Bone marrow (tissue), 2 donors: ENCODE results near the gene CCNO.

ENCODE experiments used
- DNase-seq, 2 donors: peaks; one replicate each; lab custom pipeline; 2025; lab: John Stamatoyannopoulos, UW

The CCNO gene

GRCh38 chr5:55232985-55233928 is at the start of gene CCNO:
Gene CCNO (minus strand): TSS chr5:55233608. CDS start chr5:55233523, 85 bp downstream.
- peak in 1 of 2 donors; percentile 51 for DNase-seq

- no peak for DNase-seq
Measured at GRCh38 chr5:55278778-55279177, 45.4 kb upstream of the CCNO start.

- DNase-seq, result no peak
Measured at GRCh38 chr5:55276771-55277170, 43.4 kb upstream of the CCNO start.

- no peak for DNase-seq
Measured at GRCh38 chr5:55258339-55258738, 24.9 kb upstream of the CCNO start.

- DNase-seq, result no peak
Measured at GRCh38 chr5:55254802-55255201, 21.4 kb upstream of the CCNO start.

- no peak for DNase-seq
Measured at GRCh38 chr5:55250064-55250463, 16.7 kb upstream of the CCNO start.

- DNase-seq, result no peak
Measured at GRCh38 chr5:55241746-55242145, 8.3 kb upstream of the CCNO start.

GRCh38 chr5:55236800-55237199 is 3.4 kb upstream of the CCNO start:
- no peak for DNase-seq

GRCh38 chr5:55234121-55234700 is 803 bp upstream of the CCNO start:
- DNase-seq, result no peak

GRCh38 chr5:55232271-55232984 is 980 bp downstream of the CCNO start:
- DNase-seq, result no peak

- no peak for DNase-seq
Measured at GRCh38 chr5:55231919-55232270, 1.5 kb downstream of the CCNO start.

GRCh38 chr5:55231029-55231918 is 2.1 kb downstream of the CCNO start:
- DNase-seq, result peak in 1 of 2 donors; percentile 53

- no peak for DNase-seq
Measured at GRCh38 chr5:55230086-55230629, 3.2 kb downstream of the CCNO start.

GRCh38 chr5:55227664-55228430 is 5.6 kb downstream of the CCNO start:
- no peak for DNase-seq

- no peak for DNase-seq
Measured at GRCh38 chr5:55226934-55227663, 6.3 kb downstream of the CCNO start, which contains the start of gene MCIDAS. Gene MCIDAS (minus strand): TSS chr5:55227315. CDS start chr5:55227138, 177 bp downstream.

GRCh38 chr5:55226027-55226933 is 7.1 kb downstream of the CCNO start:
- no peak for DNase-seq

GRCh38 chr5:55225346-55225745 is 8.1 kb downstream of the CCNO start:
- DNase-seq, result no peak

- DNase-seq, result no peak
Measured at GRCh38 chr5:55223812-55224240, 9.6 kb downstream of the CCNO start.
